Hepatocyte (in vitro differentiated cells): Measurements from ENCODE around the gene SEMA5B. TPM values are rescaled to one million over a fixed set of nuclear protein-coding genes. Genes with fewer than 3 reads are reported as not detected.

ENCODE experiments used
- DNase-seq: peaks from one replicate; pipeline ENCODE4 v3.0.0-alpha.2; 2016; ENCODE audit warnings: low spot score
- H2AFZ ChIP-seq: fragments of 200-600 bp; sonication (generic); 2 replicates; pipeline ENCODE4 v1.6.0; 2016; ENCODE audit warnings: antibody characterized with exemption, mild to moderate bottlenecking
- H3K27ac ChIP-seq: fragments of 200-600 bp; sonication (generic); 2 replicates; pipeline ENCODE4 v1.5.1; 2016; ENCODE audit warnings: mild to moderate bottlenecking
- H3K27me3 ChIP-seq: fragments of 200-600 bp; sonication (generic); 2 replicates; pipeline ENCODE4 v1.6.1; 2016
- H3K36me3 ChIP-seq: fragments of 200-600 bp; sonication (generic); replicated peaks from 2 replicates; pipeline ENCODE4 v1.5.1; 2016; ENCODE audit warnings: low read depth; ENCODE audit not compliant: insufficient read depth
- H3K4me1 ChIP-seq: fragments of 200-600 bp; sonication (generic); 2 replicates; pipeline ENCODE4 v1.5.1; 2016; ENCODE audit warnings: mild to moderate bottlenecking, moderate library complexity; ENCODE audit not compliant: insufficient read depth
- H3K4me2 ChIP-seq: fragments of 200-600 bp; sonication (generic); 2 replicates; pipeline ENCODE4 v1.6.0; 2016
- H3K4me3 ChIP-seq: fragments of 200-600 bp; sonication (generic); 2 replicates; pipeline ENCODE4 v1.5.1; 2016; ENCODE audit warnings: mild to moderate bottlenecking
- H3K79me2 ChIP-seq: fragments of 200-600 bp; sonication (generic); 2 replicates; pipeline ENCODE4 v1.6.0; 2017; ENCODE audit warnings: mild to moderate bottlenecking
- H3K9me2 ChIP-seq: fragments of 200-600 bp; sonication (generic); replicated peaks from 2 replicates; pipeline ENCODE4 v1.6.0; 2017; ENCODE audit warnings: mild to moderate bottlenecking; ENCODE audit not compliant: insufficient read depth
- H3K9me3 ChIP-seq: fragments of 200-600 bp; sonication (generic); 2 replicates; pipeline ENCODE4 v1.5.1; 2016; ENCODE audit warnings: low read depth, mild to moderate bottlenecking
- H4K20me1 ChIP-seq: fragments of 200-600 bp; sonication (generic); 2 replicates; pipeline ENCODE4 v1.6.0; 2016; ENCODE audit warnings: mild to moderate bottlenecking; ENCODE audit not compliant: insufficient read depth, poor library complexity, severe bottlenecking
- CTCF ChIP-seq: fragments of 200-600 bp; sonication (generic); IDR thresholded peaks from 2 replicates; pipeline ENCODE4 v1.5.1; 2016; ENCODE audit warnings: antibody characterized with exemption, mild to moderate bottlenecking; ENCODE audit not compliant: poor library complexity
- EZH2 ChIP-seq: fragments of 200-600 bp; sonication (generic); IDR thresholded peaks from 2 replicates; pipeline ENCODE4 v1.6.1; 2016; ENCODE audit warnings: antibody characterized with exemption, mild to moderate bottlenecking, borderline replicate concordance
- EZH2phosphoT487 ChIP-seq: fragments of 200-600 bp; sonication (generic); IDR thresholded peaks from one replicate; pipeline ENCODE4 v1.6.1; 2018; ENCODE audit warnings: antibody characterized with exemption, mild to moderate bottlenecking, low read depth, moderate library complexity; ENCODE audit not compliant: unreplicated experiment, severe bottlenecking
- WGBS: methylation state at CpG from one replicate; pipeline ENCODE4 v1.1.6; 2016; ENCODE audit warnings: low lambda C conversion rate; ENCODE audit errors: missing lambda C conversion rate; 5-methylcytosine and 5-hydroxymethylcytosine counted together
- polyA plus RNA-seq: library from polyadenylated mRNA; unstranded; fragments of >200 nt; fragmentation: Nextera tagmentation; extraction: Ambion mirVana; gene quantifications from 2 replicates; pipeline ENCODE4 v1.2.1, GENCODE V29; 2016
- total RNA-seq: library from RNA; depleted of rRNA; stranded (reverse); fragments of >200 nt; gene quantifications from 2 replicates; pipeline ENCODE4 v1.2.3, GENCODE V29; 2014

SEMA5B gene
- total and polyA plus RNA-seq, 2 experiments from 2014 or later = 1.4 to 4.2 TPM

DNA sequence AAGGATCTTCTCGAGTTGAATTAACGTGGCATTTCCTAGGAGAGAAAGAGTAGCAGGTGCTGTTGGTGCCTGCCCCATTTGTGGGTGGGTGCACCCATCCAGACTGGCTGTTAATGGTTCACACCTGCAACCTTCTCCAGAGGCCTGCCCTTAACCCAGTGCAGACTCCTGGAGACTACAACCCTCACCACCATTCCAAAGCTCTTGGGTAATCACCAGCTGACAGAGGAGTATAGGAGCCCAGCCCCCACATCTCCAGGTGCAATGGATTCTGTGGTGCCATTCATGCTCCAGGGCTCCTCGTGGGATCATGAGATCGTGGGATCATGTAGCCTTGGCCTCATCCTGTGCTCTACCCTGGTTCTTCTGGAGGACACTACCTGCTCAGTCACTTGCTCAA lies 60.2 kb downstream of the SEMA5B start:
- no peak overlapping the region for H3K4me3 ChIP-seq
- H3K4me1 ChIP-seq = no peaks in the 10 kb centered on the region
- DNase-seq = no peak
- no peaks in the 10 kb centered on the region for H4K20me1 ChIP-seq
- H3K36me3 ChIP-seq = no peaks in the 10 kb centered on the region
- H3K27ac ChIP-seq = no peak overlapping the region
- H3K79me2 ChIP-seq = no peaks in the 10 kb centered on the region
- no peak for TF ChIP-seq CTCF
- no peak for TF ChIP-seq EZH2
- no peak for TF ChIP-seq EZH2phosphoT487
- peaks cover 2% of the 10 kb centered on the region for H3K27me3 ChIP-seq
- H3K9me2 ChIP-seq = no peaks in the 10 kb centered on the region
- H2AFZ ChIP-seq = no peak overlapping the region
- no peak overlapping the region for H3K4me2 ChIP-seq
- 84% methylated on average over 4 of the region's 4 CpGs for WGBS
- no peaks in the 10 kb centered on the region for H3K9me3 ChIP-seq

DNA sequence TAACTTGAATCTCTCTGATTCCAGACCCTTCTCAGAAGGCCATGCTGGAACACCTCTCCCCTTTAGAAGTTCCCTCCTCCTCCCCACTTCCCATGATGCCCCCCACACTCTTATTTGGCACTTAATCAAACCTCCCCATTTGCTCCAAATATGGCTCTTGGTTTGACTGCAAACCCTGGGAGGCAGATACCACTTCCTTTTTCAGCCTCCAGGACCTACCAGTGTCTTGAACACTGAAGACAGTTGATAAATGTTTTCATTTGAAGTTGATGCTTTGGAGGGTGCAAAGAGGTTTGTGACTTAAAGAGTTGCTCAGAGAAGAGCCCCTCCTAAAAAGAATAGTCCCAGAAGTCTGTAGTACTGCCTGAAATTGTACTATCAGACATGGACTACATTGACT lies 61.5 kb downstream of the SEMA5B start:
- no peak overlapping the region for H3K4me2 ChIP-seq
- TF ChIP-seq CTCF (no peak), EZH2phosphoT487 (no peak), EZH2 (no peak)

DNA sequence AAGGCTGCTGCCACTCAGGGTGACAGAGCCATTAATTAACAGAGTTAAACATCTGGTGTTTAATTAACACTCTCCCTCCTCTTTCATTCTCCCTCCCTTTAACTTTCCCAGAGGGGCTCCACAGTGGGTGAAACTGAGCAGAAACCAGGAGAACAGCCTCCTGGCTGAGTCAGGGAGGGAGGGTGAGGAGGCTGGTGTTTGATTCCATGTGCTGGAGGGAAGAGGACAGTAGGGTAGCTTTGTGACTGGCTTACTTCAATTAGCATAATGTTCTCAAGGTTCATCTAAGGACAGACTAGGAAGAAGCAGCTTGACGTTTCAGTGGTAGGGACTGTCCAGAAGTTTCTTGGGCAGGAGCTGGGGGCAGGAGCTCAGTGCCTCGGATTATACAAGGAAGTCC lies 62.8 kb downstream of the SEMA5B start:
- Histone ChIP-seq H3K27me3 (peaks cover 7% of the 10 kb centered on the region), H3K79me2 (no peaks in the 10 kb centered on the region), H3K27ac (no peak overlapping the region), H3K4me2 (no peak overlapping the region), H2AFZ (no peak overlapping the region), H3K9me2 (no peaks in the 10 kb centered on the region), H3K36me3 (no peaks in the 10 kb centered on the region), H3K9me3 (no peaks in the 10 kb centered on the region), H4K20me1 (no peaks in the 10 kb centered on the region), H3K4me1 (no peaks in the 10 kb centered on the region), H3K4me3 (no peak overlapping the region)
- no peak for DNase-seq
- 42% methylated on average over 2 of the region's 2 CpGs for WGBS
- TF ChIP-seq EZH2phosphoT487 (no peak), CTCF (no peak), EZH2 (no peak)

More for the DNA sequence above, 61.5 kb downstream of the SEMA5B start:
- H3K4me1 ChIP-seq = no peaks in the 10 kb centered on the region
- no peak overlapping the region for H3K4me3 ChIP-seq
- no peaks in the 10 kb centered on the region for H3K79me2 ChIP-seq
- H4K20me1 ChIP-seq = no peaks in the 10 kb centered on the region
- H3K9me3 ChIP-seq = no peaks in the 10 kb centered on the region
- H3K36me3 ChIP-seq = no peaks in the 10 kb centered on the region
- peaks cover 7% of the 10 kb centered on the region for H3K27me3 ChIP-seq
- no peak for DNase-seq
- no peak overlapping the region for H3K27ac ChIP-seq
- no peak overlapping the region for H2AFZ ChIP-seq
- H3K9me2 ChIP-seq = no peaks in the 10 kb centered on the region

GRCh38 chr3:122962149-122962548 lies 65.4 kb downstream of the SEMA5B start:
- no peaks in the 10 kb centered on the region for H3K79me2 ChIP-seq
- H3K4me1 ChIP-seq = no peaks in the 10 kb centered on the region
- no peak overlapping the region for H3K27ac ChIP-seq
- no peaks in the 10 kb centered on the region for H4K20me1 ChIP-seq
- no peak overlapping the region for H3K4me3 ChIP-seq
- no peaks in the 10 kb centered on the region for H3K36me3 ChIP-seq
- no peak overlapping the region for H3K4me2 ChIP-seq
- DNase-seq = no peak
- H3K9me2 ChIP-seq = no peaks in the 10 kb centered on the region
- 77% methylated on average over 9 of the region's 9 CpGs for WGBS
- no peak overlapping the region for H2AFZ ChIP-seq
- no peaks in the 10 kb centered on the region for H3K9me3 ChIP-seq
- no peak for TF ChIP-seq EZH2phosphoT487
- no peak for TF ChIP-seq EZH2
- TF ChIP-seq CTCF = no peak
- H3K27me3 ChIP-seq = peaks cover 7% of the 10 kb centered on the region
